ENCODE measurements around the gene FOXP4.

DNA sequence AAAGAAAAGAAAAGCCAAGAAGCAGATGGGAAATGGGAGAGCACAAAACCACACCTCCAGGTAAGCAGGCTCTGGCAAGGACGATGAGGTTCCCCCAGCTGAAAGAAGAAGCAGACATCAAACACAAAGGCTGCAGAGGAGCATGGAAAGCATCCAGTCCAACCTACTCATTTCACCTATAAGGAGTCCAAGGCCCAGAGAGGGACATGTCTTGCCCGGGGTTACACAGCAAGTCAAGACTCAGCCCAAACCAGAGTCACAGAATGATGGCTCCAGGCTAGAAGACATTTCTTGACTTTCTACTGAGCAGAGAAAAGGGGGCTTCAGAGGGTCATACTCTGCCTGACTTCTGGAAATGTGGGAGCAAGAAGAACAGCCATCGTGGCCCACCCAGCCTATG is 45.6 kb upstream of the FOXP4 start:
- TF ChIP-seq, protein P1, sequence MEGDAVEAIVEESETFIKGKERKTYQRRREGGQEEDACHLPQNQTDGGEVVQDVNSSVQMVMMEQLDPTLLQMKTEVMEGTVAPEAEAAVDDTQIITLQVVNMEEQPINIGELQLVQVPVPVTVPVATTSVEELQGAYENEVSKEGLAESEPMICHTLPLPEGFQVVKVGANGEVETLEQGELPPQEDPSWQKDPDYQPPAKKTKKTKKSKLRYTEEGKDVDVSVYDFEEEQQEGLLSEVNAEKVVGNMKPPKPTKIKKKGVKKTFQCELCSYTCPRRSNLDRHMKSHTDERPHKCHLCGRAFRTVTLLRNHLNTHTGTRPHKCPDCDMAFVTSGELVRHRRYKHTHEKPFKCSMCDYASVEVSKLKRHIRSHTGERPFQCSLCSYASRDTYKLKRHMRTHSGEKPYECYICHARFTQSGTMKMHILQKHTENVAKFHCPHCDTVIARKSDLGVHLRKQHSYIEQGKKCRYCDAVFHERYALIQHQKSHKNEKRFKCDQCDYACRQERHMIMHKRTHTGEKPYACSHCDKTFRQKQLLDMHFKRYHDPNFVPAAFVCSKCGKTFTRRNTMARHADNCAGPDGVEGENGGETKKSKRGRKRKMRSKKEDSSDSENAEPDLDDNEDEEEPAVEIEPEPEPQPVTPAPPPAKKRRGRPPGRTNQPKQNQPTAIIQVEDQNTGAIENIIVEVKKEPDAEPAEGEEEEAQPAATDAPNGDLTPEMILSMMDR (conservative IDR thresholded peaks at IDR 0.05 in 1 of 2, IDR thresholded peaks at IDR 0.05 in 1 of 2; ENCODE audit: low read depth in 1 of 2, low read length in 2 of 2), result no peak
- no peak for TF ChIP-seq EZH2 (IDR thresholded peaks at IDR 0.05; ENCODE audit: low read length, missing control alignments)

All from fibroblast of lung (primary cell).